Hematopoietic multipotent progenitor cell (in vitro differentiated cells): ENCODE data around the gene IPO11. TPM values are rescaled to one million over a fixed set of nuclear protein-coding genes. Genes with fewer than 3 reads are reported as not detected.

ENCODE experiments used
- small RNA-seq: library from RNA; depleted of rRNA; stranded (forward); fragments of <200 nt; gene quantifications from one replicate; pipeline ENCODE3, GENCODE V24; 2012
- total RNA-seq: library from RNA; depleted of rRNA; stranded (reverse); fragments of >200 nt; gene quantifications from one replicate; pipeline ENCODE4 v1.2.3, GENCODE V29; 2012

The IPO11 gene
- total RNA-seq, 1 donor = 27.5 TPM

Small RNA genes within 50 kb of the gene (small RNA-seq; reads per million reads assigned to genes)
- gene CKS1BP3 (not detected), gene RNU6-661P (not detected)

Other genes with a start within 250 kb of the IPO11 start
- gene KIF2A, start 106.6 kb upstream of the IPO11 start, total RNA-seq = 41.7 TPM
- 24.5 TPM for gene DIMT1, start 8.9 kb upstream of the IPO11 start, total RNA-seq
- 48.7 TPM for gene LRRC70, start 166.1 kb downstream of the IPO11 start, total RNA-seq